Calu3 (cell line): ENCODE measurements around the gene SYNM. TPM values are rescaled to one million over a fixed set of nuclear protein-coding genes. Genes with fewer than 3 reads are reported as not detected.

Source experiments
- Bru-seq: library from RNA; stranded (reverse); fragments of 400-500 nt; gene quantifications from one replicate; lab custom pipeline; 2021; lab: Mats Ljungman, UMichigan
- BruChase-seq, 2 experiments: library from RNA; stranded (reverse); fragments of 400-500 nt; gene quantifications; one replicate each; lab custom pipeline; 2021; lab: Mats Ljungman, UMichigan
- BruUV-seq: library from RNA; stranded (reverse); fragments of 400-500 nt; replicated peaks from 2 replicates; lab custom pipeline; 2021; lab: Mats Ljungman, UMichigan
- CTCF ChIA-PET: fragments of 300-600 bp; sonication (Branson Sonifier 250); formaldehyde crosslinking; loops from one replicate; lab custom pipeline; 2022; ENCODE audit warnings: antibody characterized with exemption; lab: Charles Lee
- DNase-seq: peaks from one replicate; pipeline ENCODE4 v3.0.0; 2022
- H3K27ac Mint-ChIP-seq: one replicate; pipeline ENCODE4 v1.8.0; 2022; ENCODE audit warnings: mixed read lengths; ENCODE audit not compliant: unreplicated experiment
- H3K27me3 Mint-ChIP-seq: one replicate; pipeline ENCODE4 v1.8.0; 2022; ENCODE audit warnings: mixed read lengths; ENCODE audit not compliant: unreplicated experiment
- H3K36me3 Mint-ChIP-seq: one replicate; pipeline ENCODE4 v1.8.0; 2022; ENCODE audit warnings: mild to moderate bottlenecking, moderate library complexity, mixed read lengths; ENCODE audit not compliant: insufficient read depth, unreplicated experiment
- H3K4me1 Mint-ChIP-seq: one replicate; pipeline ENCODE4 v1.8.0; 2022; ENCODE audit warnings: mild to moderate bottlenecking, low read depth, mixed read lengths; ENCODE audit not compliant: unreplicated experiment
- H3K4me3 Mint-ChIP-seq: one replicate; pipeline ENCODE4 v1.8.0; 2022; ENCODE audit warnings: mild to moderate bottlenecking, low read depth, moderate library complexity, mixed read lengths; ENCODE audit not compliant: unreplicated experiment
- H3K9me3 Mint-ChIP-seq: one replicate; pipeline ENCODE4 v1.8.0; 2022; ENCODE audit warnings: low read depth, mixed read lengths; ENCODE audit not compliant: unreplicated experiment
- CTCF ChIP-seq: fragments of 200-600 bp; IDR thresholded peaks from one replicate; pipeline ENCODE4 v1.8.0; 2022; ENCODE audit warnings: antibody characterized with exemption; ENCODE audit not compliant: unreplicated experiment
- intact Hi-C: fragments of 100-400 bp; cut with micrococcal nuclease; formaldehyde crosslinking; loops from one replicate; pipeline ENCODE4 v1.10.0; 2022; ENCODE audit not compliant: unreplicated experiment
- long read RNA-seq: library from polyadenylated mRNA; stranded (forward); transcript quantifications from one replicate; pipeline ENCODE4 v2.0.0, GENCODE V29; 2022
- total RNA-seq: library from RNA; stranded (reverse); gene quantifications from 2 replicates; pipeline ENCODE4 v1.2.3, GENCODE V29; 2022

The SYNM gene
- 7.8 and 9.4 TPM in 2 replicates for total RNA-seq
- percentile 49 among the genes with signal in this experiment for Bru-seq, nascent RNA
- percentile 58 among the genes with signal in this experiment for BruChase-seq, experiment 1, labeled RNA remaining after a 6-hour chase
- percentile 57 among the genes with signal in this experiment for BruChase-seq, experiment 2, labeled RNA remaining after a 2-hour chase
- long read RNA-seq, partial matches to known transcripts, result 0 of 7 reads
- long read RNA-seq, other reads (novel, unspliced or antisense), result 7 of 7 reads

- TF ChIP-seq CTCF, result peak; percentile 84
- peaks cover 46% of the 10 kb centered on the region for H3K27me3 Mint-ChIP-seq
- peak within 1 kb of the TSS; percentile 96 for H3K4me3 Mint-ChIP-seq
- no TSS peak for BruUV-seq
- intact Hi-C loops, result no loop called here
- CTCF ChIA-PET, result interaction anchor here (0.9 to 1.4 kb wide), 4 partner anchors 19 to 599 kb away, joined by 3 to 8 read pairs (median 4); no protein-coding TSS in a partner anchor
- H3K27ac Mint-ChIP-seq, result no peak within 1 kb of the TSS
- peak; percentile 89 for DNase-seq
- peaks cover 5% of the 10 kb centered on the region for H3K4me1 Mint-ChIP-seq
- H3K36me3 Mint-ChIP-seq, result peaks cover 8% of the 10 kb centered on the region
- no peaks in the 10 kb centered on the region for H3K9me3 Mint-ChIP-seq
Measured at GRCh38 chr15:99104788-99105513, at the start of gene SYNM. TSS of gene SYNM (plus strand) at chr15:99105080. CDS start at chr15:99105200, 120 bp downstream.

- Mint-ChIP-seq H3K27ac (no peak overlapping the region), H3K4me3 (no peak overlapping the region), H3K27me3 (peaks cover 84% of the 10 kb centered on the region), H3K36me3 (peaks cover 11% of the 10 kb centered on the region), H3K9me3 (no peaks in the 10 kb centered on the region), H3K4me1 (no peaks in the 10 kb centered on the region)
- TF ChIP-seq CTCF, result no peak
- intact Hi-C loops, result loop anchor here (5.0 kb wide), 1 partner anchor 613 kb away; no protein-coding TSS in a partner anchor
- no TSS peak for BruUV-seq
- CTCF ChIA-PET, result interaction anchor here (0.5 kb wide), 1 partner anchor 189 kb away, joined by 3 read pairs; no protein-coding TSS in a partner anchor
- DNase-seq, result no peak
Measured at GRCh38 chr15:99055555-99056134, 49.2 kb upstream of the SYNM start.

GRCh38 chr15:99057020-99057419, 47.9 kb upstream of the SYNM start:
- BruUV-seq, result no TSS peak
- CTCF ChIA-PET, result interaction anchor here (0.6 to 1.1 kb wide), 3 partner anchors 8 to 548 kb away, joined by 3 to 4 read pairs (median 3); no protein-coding TSS in a partner anchor
- H3K36me3 Mint-ChIP-seq, result peaks cover 11% of the 10 kb centered on the region
- DNase-seq, result no peak
- H3K27me3 Mint-ChIP-seq, result peaks cover 84% of the 10 kb centered on the region
- H3K4me3 Mint-ChIP-seq, result no peak overlapping the region
- intact Hi-C loops, result loop anchor here (5.0 kb wide), 1 partner anchor 615 kb away; no protein-coding TSS in a partner anchor
- no peak overlapping the region for H3K27ac Mint-ChIP-seq
- no peaks in the 10 kb centered on the region for H3K4me1 Mint-ChIP-seq
- TF ChIP-seq CTCF, result no peak
- H3K9me3 Mint-ChIP-seq, result no peaks in the 10 kb centered on the region
